HG02840 (cell line): Measurements from ENCODE around the gene WNT9A.
"Not testable (repeated sequence)": the region's sequence is repeated elsewhere in the genome, so short reads cannot be mapped to it uniquely, and the experiment has no call there.

Experiments
- ATAC-seq: cut with Tn5 transposase; IDR thresholded peaks from one replicate; pipeline ENCODE4 v1.9.1; 2021; ENCODE audit warnings: mild to moderate bottlenecking, moderate library complexity, moderate number of reproducible peaks; ENCODE audit not compliant: unreplicated experiment, low FRiP score

WNT9A gene

DNA sequence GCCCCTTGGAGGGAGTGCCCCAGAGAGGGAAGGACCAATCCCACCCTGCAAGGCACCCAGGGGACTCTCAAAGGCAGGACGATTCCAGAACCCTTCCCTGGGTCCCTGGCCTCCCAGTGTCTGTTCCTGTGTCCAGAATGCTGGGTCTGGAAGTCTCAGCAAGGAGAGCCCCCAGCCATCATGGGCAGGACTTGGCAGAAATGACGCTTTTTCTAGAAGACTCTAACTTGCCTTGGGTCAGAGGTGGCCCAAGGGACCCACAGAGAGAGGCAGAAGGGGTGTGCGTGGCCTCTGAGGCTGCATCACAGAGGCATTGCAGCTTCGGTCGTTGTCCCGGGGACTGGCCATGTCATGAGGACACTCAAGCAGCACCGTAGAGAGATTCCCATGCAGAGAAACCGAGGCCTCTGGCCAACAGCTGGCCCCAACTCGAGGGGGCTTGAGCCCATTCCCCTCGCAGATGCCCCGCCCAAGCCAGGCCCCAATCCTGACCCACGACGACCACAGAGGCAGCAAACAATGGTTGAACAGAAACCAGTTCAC is 57.8 kb downstream of the WNT9A start:
- ATAC-seq, result no peak

DNA sequence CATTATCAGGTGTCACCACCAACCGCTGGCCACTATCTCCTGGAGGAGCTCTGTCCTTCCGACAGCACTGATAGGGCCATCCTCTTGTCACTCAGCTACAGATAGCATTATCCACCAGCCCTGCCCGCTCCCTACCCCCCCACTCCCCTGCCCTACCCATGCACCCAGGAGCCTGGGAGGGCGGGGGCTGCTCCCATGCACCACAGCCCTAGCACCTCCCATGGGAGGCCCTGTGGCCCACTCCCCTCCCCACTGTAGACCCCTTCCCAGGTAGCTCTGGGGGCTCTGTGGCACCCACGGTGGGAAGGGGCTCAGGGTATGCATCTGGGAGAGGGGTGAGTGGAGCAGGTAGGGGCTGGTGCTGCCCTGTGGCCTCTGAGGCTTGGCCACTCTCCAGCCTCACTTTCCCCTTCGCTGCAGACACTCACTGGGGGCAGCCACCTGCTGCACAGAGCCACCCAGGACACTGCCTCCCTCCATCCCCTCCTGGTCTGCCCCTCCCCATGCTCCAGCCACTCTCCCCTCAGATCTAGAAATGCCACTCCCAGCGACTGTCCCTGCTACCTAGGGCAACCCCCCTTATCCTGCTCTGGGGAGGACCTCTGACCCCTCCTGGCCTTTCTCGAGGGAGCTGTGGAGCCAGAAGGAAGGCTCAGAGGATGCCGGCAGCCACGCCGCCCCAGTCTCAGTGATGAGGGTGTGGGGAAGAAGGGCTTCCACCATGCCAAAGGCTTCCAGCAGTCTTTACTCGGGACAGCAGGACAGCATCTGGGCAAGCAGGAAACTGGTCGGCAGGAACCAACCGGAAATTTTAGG is 58.5 kb downstream of the WNT9A start:
- ATAC-seq, result no peak

- no peak for ATAC-seq
Measured at GRCh38 chr1:227888404-227889046, 59.2 kb downstream of the WNT9A start.

DNA sequence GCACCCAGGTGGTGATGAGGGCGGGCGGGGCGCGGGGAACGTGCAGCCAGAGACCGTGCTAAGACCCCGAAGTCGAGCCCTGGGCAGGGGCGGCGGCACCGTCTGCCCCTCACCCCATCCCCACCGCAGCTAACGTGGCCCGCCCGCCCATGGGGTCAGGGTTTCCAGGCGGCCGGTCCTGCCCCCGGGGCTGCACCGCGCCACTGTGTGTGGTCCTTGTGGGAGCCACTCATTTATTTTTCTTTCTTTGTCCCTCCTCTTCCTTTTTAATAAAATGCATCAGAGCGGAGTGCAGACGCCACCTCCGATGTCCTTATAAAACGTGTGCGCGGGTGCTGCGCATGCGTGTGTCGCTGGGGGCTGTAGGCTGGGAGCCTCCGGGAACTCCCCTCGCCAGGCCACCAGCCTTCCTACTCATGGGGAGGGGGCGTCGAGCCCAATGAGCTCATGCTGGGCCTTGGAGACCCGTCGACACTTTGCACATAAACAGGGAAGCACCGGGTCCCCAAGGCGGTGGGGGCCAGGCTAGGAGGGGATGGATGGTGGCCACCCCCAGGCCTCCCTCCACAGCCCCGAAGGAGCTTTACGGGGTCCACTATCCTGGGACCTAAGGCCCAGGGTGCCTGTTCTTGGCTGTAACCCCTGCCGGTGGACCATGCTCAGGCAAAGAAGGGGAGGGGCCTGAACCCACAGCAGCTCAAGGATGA is 59.9 kb downstream of the WNT9A start:
- ATAC-seq, result no peak

- no peak for ATAC-seq
Measured at GRCh38 chr1:227886993-227887696, 60.6 kb downstream of the WNT9A start.

DNA sequence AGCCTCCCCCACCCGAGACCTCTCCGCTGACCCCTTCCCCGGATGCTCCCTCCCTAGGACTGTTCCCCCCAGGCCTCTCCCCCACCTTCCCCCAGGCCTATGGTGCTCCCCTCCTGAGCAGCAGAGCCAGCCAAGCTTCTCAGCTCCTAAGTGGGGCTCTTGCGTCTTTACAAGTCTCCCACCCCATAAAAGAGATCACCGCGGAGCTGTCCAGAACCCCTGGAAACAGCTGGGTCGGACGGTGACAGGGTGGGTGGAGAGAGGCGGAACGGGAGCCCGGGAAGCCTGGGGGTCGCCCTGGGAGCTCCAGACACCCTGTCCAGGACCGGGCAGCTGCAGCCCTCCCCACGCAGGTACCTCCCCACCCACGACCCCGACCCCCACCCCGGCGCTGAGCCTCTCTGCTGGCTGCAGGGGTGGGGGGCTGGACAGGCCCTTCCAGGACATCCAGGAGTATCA is 61.2 kb downstream of the WNT9A start:
- no peak for ATAC-seq

- no peak for ATAC-seq
Measured at GRCh38 chr1:227885648-227886502, 61.9 kb downstream of the WNT9A start.

GRCh38 chr1:227885135-227885647 is 62.5 kb downstream of the WNT9A start:
- ATAC-seq, result no peak

- no peak for ATAC-seq
Measured at GRCh38 chr1:227884370-227885134, 63.2 kb downstream of the WNT9A start.

GRCh38 chr1:227883641-227884301 is 64.0 kb downstream of the WNT9A start:
- ATAC-seq, result no peak

DNA sequence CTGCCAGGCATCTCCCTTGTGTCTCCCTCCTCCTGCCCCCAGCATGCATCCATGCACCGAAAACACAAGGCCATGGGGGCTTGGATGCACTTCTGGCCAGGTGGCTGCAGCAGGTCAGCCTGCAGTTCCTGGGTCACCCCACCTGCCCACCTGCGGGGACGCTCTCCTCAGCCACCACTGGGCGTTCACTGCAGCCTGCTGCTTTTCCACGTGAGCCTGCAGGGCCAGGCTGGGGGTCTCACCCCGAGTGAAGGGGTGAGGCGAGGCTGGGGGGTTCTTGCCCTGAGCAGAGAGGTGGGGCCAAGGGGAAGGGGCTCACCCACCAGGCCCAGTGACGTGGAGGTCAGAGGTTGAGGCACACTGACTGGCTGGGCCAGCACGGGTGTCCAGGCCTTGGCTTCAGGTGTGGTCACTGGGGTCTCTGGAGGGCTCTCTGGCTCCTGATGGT is 64.6 kb downstream of the WNT9A start:
- no peak for ATAC-seq

DNA sequence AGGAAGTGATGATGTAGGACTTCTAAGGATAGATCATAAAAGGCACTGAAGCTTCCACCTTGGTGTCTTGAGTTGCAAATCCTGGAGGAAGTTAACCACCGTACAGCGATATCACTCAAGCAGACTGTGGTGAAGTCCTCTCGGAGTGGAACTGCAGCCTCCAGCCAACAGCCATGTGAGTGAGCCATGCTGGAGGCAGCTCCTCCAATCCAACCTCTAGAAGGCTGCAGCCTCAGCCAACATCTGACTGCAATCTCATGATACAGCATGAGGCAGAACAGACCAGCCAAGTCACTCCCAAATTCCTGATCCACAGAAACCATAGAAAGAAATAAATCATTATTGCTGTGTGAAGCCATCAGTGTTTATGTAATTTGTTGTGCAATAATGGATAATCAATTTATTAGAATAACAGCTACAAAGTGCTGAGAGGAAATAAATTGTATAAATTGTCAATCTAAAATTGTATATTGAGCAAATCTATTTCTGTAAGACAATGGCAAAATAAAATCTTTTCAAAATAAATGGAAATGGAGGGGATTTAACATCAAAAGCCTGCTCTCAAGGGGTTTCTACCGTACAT is 67.3 kb downstream of the WNT9A start:
- no peak for ATAC-seq

- ATAC-seq, result not testable (repeated sequence)
Measured at GRCh38 chr1:227877810-227878209, 69.9 kb downstream of the WNT9A start.

DNA sequence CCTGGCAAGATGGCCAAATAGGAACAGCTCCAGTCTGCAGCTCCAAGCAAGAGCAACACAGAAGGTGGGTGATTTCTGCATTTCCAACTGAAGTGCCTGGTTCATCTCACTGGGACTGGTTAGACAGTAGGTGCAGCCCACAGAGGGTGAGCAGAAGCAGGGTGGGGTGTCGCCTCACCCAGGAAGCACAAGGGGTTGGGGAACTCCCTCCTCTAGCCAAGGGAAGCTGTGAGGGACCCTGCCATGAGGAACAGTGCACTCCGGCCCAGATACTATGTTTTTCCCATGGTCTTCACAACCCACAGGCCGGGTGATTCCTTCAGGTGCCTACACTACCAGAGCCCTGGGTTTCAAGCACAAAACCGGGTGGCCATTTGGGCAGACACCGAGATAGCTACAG is 75.8 kb downstream of the WNT9A start:
- not testable (repeated sequence) for ATAC-seq

- no peak for ATAC-seq
Measured at GRCh38 chr1:227870366-227870765, 77.4 kb downstream of the WNT9A start.

- ATAC-seq, result no peak
Measured at GRCh38 chr1:227869851-227870305, 77.9 kb downstream of the WNT9A start.

DNA sequence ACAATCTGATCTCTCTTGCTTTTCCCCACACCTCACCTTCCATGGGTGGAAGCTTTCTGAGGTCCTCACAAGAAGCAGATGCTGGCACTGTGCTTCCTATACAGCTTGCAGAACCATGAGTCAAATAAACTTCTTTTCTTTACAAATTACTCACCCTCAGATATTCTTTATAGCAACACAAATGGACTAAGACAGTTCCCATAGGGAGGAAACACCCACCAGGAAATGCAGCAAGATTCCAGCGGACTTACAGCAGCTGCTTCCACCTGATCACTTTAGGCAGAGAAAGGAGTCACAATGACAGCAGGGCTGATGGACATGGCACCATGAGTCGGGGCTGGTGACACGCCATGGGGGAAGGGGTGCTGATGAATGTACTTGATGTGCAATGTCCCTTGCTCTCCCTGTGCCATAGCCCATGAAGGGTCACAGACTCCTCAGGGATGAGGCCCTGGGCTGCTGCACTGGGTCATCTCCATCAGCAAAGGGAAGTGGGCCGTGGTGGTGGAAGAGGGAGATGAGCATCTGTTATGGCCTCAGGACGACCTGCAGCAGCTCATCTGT is 78.4 kb downstream of the WNT9A start:
- no peak for ATAC-seq
